ENCODE results near the gene EXTL2.
A peak's percentile ranks its signal among the peaks of the same experiment; 100 is the strongest.
"Not testable (repeated sequence)": the region's sequence is repeated elsewhere in the genome, so short reads cannot be mapped to it uniquely, and the experiment has no call there.

Gene EXTL2

DNA sequence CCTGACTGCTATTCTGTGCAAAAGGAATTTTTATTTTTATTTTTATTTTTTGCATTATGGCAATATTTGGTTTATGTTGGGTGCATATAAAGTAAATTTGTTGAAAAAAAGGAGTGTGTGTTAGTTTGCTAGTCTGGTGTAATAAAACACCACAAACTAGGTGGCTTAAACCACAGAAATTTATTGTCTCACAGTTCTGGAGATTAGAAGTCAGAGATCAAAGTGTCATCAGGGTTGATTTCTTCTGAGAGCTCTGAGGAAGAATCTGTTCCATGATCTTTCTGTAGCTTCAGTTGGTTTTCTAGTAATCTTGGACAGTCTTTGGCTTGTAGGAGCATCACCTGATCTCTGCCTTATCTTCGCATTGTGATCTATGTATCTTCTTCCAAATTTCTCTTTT is 7.7 kb upstream of the EXTL2 start:
- DNase-seq (ENCODE audit: low read depth): no peak
- H3K4me3 ChIP-seq (ENCODE audit: low read depth, low read length): no peak overlapping the region
- TF ChIP-seq, protein P1, sequence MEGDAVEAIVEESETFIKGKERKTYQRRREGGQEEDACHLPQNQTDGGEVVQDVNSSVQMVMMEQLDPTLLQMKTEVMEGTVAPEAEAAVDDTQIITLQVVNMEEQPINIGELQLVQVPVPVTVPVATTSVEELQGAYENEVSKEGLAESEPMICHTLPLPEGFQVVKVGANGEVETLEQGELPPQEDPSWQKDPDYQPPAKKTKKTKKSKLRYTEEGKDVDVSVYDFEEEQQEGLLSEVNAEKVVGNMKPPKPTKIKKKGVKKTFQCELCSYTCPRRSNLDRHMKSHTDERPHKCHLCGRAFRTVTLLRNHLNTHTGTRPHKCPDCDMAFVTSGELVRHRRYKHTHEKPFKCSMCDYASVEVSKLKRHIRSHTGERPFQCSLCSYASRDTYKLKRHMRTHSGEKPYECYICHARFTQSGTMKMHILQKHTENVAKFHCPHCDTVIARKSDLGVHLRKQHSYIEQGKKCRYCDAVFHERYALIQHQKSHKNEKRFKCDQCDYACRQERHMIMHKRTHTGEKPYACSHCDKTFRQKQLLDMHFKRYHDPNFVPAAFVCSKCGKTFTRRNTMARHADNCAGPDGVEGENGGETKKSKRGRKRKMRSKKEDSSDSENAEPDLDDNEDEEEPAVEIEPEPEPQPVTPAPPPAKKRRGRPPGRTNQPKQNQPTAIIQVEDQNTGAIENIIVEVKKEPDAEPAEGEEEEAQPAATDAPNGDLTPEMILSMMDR (IDR thresholded peaks at IDR 0.05; ENCODE audit: control insufficient read depth, extremely low read depth, insufficient read depth): no peak

DNA sequence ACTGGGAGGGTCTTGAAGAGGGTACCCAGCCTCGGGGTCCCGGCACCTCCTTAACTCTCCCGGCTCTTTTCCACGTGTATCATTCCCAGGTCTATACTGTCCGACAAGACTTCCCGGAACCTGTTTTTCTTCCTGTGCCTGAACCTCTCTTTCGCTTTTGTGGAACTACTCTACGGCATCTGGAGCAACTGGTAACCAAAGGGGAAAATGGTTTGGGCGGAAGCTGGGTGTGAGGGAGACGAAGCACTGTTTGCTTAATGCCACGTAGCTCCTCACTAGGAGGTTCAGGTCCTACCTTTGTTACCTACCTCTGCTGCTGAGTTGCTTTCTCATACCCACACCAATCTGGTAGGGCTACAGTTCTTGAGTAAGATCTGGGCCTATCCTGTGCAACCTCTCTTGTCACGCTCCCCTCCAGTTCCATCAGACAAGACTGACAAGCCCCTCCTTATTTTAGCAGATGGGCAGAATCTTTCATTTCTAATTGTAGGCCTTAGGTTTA is 1.9 kb upstream of the EXTL2 start:
- TF ChIP-seq, protein P1 (IDR thresholded peaks at IDR 0.05; ENCODE audit: control insufficient read depth, extremely low read depth, insufficient read depth): no peak
- DNase-seq (ENCODE audit: low read depth): no peak
- peak overlapping the region; percentile 97 for H3K4me3 ChIP-seq (ENCODE audit: low read depth, low read length)

DNA sequence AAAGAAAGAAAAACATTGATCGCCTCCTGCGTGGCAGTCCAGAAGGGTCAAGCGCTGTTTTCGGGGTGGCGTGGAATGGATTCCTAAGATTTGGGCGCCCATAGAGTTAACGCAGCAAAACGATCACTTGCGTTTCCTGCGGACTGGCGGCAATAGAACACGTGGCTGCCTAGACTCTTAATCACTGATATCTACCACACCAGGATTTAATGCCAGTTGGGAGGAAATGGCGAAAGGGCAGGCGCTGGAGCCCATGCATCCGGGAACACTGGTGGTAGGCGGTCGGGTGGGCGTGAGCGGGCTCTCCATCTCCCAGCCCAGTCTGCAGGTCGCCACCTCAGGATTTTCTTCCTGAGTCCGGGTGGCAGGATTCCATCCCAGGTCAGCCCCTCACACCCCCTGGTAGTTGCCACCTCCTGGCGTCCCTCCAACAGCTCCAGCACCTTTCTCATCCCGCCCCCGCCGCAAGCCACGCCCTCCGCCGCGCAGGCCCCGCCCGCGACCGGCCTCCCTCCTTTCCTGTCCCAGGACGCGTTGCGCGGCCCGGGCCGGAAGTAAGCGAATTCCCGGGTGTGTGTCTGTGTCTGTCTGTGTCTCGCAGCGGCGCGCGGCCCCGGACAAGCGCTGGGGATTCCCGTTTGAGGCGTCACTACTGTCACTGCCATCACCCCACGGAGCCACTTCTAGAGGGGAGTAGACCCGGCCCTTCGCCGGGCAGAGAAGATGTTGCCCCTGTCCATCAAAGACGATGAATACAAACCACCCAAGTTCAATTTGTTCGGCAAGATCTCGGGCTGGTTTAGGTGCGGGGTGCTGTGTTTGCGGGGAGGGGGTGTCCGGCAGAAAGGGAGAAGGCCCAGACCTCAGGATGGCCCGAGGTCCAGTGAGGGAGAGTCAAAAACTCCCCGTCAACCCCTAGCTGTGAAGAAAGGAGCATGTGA is 1.2 kb upstream of the EXTL2 start, which contains the start of gene SLC30A7:
TSS of gene SLC30A7 (plus strand) at position 551 of the 941 bp plus-strand sequence. CDS start at position 724, 173 bp downstream.
- peak within 1 kb of the TSS; percentile 97 for H3K4me3 ChIP-seq (ENCODE audit: low read depth, low read length)
- peak; percentile 66 for DNase-seq (ENCODE audit: low read depth)
- TF ChIP-seq, protein P1 (IDR thresholded peaks at IDR 0.05; ENCODE audit: control insufficient read depth, extremely low read depth, insufficient read depth): no peak

DNA sequence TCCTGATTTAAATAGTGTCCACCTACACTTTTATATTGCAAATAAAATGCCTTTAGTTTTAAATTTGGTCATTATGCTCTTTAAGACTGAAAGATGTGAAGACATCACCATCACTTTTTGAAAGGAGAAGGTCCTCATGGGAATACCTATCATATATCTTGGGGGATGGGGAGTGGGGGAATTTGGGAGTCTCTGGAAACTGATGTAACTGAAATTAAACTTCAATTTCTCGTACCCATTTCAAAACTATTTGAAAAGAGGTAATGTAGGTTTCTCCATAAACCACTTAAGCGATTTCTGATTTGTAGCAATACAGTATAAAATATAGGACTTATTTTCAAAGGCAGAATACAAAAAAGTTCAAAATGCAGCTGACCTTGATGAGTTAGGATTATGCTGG is 924 bp downstream of the EXTL2 start:
- TF ChIP-seq, protein P1 (IDR thresholded peaks at IDR 0.05; ENCODE audit: control insufficient read depth, extremely low read depth, insufficient read depth): no peak
- DNase-seq (ENCODE audit: low read depth): no peak
- H3K4me3 ChIP-seq (ENCODE audit: low read depth, low read length): peak overlapping the region; percentile 97

DNA sequence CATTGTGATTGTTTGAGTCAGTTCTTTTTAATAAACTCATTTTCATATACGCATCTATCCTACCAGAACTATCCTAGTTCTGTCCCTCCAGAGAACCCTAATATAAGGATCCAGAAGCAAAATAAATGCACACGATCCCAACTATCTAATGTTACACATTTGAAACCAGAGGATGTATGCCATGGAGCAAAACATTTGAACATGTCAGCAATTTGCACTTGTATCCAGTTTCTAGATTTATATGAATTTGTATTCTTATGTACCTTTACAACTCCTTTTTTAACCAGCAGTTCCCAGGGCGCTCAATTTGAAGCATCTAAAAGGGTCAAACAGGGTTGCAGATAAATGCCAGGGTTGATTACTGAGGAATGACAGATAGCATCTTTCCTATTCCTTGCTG is 2.1 kb downstream of the EXTL2 start:
- H3K4me3 ChIP-seq (ENCODE audit: low read depth, low read length): no peak overlapping the region
- TF ChIP-seq, protein P1 (IDR thresholded peaks at IDR 0.05; ENCODE audit: control insufficient read depth, extremely low read depth, insufficient read depth): no peak

DNA sequence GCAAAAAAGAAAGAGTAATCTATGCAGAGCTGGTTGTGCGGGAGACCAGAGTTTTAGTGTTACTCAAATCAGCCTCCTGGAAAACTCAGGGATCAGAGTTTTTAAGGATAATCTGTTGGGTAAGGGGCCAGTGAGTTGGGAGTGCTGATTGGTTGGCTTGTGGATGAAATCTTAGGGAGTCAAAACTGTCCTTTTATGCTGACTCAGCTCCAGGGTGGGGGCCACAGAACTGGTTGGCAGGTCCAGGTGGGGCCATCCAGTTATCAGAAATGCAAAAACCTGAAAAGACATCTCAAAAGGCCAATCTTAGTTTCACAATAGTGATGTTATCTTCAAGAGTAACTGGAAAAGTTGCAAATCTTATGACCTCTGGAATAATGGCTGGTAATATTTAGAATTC is 3.3 kb downstream of the EXTL2 start:
- no peak overlapping the region for H3K4me3 ChIP-seq (ENCODE audit: low read depth, low read length)
- TF ChIP-seq, protein P1 (IDR thresholded peaks at IDR 0.05; ENCODE audit: control insufficient read depth, extremely low read depth, insufficient read depth): no peak
- DNase-seq (ENCODE audit: low read depth): no peak

More for the DNA sequence above, 2.1 kb downstream of the EXTL2 start:
- DNase-seq (ENCODE audit: low read depth): no peak

DNA sequence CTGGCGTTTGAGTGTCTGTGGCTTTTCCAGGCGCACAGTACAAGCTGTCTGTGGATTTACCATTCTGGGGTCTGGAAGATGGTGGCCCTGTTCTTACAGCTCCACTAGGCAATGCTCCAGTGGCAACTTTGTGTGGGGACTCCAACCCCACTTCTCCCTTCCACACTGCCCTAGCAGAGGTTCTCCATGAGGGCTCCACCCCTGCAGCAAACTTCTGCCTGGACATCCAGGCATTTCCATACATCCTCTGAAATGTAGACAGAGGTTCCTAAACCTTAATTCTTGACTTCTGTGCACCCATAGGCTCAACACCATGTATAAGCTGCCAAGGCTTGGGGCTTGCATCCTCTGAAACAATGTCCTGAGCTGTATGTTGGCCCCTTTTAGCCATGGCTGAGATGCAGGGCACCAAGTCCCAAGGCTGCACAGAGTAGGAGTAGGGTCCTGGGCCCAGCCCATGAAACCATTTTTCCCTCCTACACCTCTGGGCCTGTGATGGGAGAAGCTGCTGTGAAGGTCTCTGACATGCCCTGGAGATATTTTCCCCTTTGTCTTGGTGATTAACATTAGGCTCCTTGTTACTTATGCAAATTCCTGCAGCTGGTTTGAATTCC is 4.7 kb downstream of the EXTL2 start:
- not testable (repeated sequence) for DNase-seq (ENCODE audit: low read depth); H3K4me3 ChIP-seq (ENCODE audit: low read depth, low read length)

DNA sequence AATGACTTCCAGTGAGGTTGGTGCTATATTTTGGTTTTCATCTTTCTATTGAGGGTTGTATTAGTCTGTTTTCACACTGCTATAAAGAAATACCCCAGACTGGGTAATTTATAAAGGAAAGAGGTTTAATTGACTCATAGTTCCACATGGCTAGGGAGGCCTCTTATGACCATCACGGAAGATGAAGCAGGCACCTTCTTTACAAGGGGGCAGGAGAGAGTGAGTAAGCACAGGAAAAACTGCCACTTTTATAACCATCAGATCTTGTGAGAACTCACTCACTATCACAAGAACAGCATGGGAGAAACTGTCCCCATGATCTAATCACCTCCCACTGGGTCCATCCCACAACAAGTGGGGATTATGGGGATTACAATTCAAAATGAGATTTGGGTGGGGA is 5.6 kb downstream of the EXTL2 start:
- H3K4me3 ChIP-seq (ENCODE audit: low read depth, low read length); DNase-seq (ENCODE audit: low read depth): not testable (repeated sequence)

Data from LNCaP clone FGC (cell line).